HG03097 (cell line): Measurements from ENCODE around the gene HMGA1.
"Not testable (repeated sequence)": the region's sequence is repeated elsewhere in the genome, so short reads cannot be mapped to it uniquely, and the experiment has no call there.

Source experiments
- ATAC-seq: cut with Tn5 transposase; IDR thresholded peaks from one replicate; pipeline ENCODE4 v1.9.1; 2021; ENCODE audit not compliant: unreplicated experiment, low FRiP score

The HMGA1 gene

DNA sequence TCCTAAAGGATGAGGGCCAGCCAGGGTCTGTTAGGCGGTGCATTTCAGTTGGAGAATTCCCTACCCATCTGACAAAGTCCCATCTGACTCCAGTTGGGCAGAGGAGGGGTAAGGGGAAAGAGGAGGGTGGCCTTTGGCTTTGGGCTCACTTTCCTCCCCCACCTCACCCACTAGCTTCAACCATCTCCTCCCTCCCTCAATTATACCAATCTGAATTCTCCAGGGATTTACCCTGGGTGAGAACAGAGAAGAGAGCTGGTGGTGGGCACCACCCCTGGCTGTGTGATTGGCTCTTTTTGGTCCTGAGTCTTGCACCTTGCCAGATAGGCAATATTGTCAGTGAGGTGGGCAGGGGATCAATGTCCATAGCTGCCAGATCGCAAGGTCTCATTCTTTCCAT is 3.2 kb downstream of the HMGA1 start:
- ATAC-seq: no peak

DNA sequence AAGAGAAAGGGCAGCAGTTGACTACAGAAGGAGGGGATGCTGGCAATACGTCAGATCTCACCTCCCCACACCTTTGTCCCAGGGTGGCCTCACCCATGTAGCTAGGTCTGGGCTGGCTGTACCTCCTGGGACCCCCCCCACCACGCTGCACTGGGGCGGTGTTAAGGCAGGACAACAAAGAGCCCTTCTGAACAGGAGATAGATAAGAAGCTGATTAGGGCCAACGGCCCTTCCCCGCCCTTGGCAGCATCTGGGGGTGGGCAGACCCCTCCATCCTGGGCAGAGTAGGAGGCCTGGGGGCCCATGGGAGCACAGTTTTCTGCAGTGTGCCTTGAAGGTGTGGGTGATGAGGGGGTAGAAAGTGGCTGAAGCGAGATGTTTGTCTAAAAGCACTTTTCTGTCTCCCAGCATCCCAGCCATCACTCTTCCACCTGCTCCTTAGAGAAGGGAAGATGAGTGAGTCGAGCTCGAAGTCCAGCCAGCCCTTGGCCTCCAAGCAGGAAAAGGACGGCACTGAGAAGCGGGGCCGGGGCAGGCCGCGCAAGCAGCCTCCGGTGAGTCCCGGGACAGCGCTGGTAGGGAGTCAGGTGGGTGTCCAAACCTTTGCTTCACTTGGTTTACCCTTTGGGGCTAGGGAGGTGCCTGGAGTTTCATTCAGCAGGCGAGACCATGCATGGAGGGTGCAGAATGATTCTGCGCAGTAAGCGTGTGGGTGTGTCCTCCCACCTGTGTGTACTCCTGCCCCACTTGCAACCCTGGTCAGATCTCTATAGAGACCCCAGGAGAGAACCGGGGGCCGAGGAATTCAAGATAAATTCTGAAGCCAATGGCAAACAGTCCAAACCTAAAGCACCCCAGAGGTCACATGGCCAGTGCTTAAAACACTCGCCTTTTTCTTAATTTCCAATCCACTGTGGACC is 3.9 kb downstream of the HMGA1 start:
- no peak for ATAC-seq

DNA sequence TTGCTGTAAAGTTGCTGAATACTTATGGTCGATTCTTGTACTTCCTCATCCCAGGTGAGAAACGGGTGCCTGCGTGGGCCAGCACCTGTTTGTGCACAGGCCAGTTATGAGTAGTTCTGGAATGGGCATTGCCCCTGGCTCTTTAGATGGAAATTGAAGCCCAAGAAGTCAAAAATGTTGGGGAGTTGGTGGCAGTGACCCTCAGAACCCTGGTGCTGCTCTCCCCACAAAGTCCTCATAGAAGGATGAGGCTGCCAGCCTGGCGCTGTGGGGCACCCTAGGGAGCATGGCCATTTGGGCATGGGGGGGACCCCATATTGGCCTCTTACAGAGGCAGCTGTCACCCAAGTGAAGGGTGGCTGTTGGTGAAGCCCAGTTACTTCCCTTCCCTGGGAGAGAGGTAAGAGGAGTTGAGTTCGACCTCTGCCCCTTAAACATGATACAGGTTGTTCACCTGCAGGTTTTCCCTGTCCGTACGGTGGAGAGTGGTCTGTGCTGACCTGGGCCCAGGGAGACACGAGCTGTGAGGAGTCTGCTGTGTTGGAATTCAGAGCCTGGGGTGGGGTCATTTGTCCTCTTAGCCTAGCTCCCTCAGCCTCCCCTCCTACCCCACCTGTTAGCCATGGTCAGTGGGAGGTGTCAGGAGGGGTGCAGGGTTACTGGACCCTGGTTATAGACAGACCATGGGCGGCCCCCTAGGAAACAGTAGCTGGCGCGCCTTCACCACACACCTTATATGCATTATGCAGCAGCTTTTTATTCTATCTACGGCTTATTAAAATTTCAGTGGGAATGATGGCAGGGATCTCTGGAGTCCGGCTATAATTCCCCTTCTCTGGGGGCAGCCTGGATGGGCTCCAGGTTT is 4.9 kb downstream of the HMGA1 start:
- no peak for ATAC-seq

DNA sequence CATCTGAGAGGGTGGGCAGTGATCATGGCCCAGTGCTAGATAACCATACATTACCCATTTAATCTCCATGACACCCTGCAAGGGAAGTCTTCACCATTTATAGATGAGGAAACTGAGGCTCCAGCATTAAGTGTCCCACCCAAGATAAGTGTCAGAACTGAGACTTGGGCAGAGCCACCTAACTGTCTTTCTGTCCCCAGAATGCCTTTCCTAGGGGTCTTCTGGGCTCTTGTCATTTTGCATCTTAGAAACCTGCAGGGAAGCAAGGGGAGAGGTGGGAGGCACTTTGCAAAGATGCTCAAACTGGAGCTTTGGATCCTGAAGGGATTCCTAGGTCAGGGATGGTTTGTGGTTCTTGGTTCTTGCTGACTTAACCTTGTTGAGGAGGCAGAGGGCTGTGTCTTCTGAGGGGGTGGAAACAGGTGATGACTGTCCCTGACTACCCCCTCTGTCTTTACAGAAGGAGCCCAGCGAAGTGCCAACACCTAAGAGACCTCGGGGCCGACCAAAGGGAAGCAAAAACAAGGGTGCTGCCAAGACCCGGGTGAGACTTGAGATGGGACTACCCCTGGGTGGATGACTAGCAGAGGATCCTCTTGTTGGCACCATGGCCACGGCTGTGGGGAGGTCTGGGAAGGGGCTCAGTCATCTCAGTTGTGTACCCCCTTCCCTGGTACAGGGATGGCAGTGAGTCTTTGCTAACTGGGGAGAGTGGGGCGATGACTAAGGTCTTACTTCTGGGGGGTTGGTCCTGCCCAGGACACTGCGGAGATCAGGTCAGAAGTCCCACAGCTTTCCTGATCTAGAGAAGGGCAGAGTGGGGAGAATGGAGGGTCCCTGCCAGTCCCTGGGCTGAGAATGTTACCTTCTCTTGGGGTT is 5.8 kb downstream of the HMGA1 start:
- ATAC-seq: no peak

DNA sequence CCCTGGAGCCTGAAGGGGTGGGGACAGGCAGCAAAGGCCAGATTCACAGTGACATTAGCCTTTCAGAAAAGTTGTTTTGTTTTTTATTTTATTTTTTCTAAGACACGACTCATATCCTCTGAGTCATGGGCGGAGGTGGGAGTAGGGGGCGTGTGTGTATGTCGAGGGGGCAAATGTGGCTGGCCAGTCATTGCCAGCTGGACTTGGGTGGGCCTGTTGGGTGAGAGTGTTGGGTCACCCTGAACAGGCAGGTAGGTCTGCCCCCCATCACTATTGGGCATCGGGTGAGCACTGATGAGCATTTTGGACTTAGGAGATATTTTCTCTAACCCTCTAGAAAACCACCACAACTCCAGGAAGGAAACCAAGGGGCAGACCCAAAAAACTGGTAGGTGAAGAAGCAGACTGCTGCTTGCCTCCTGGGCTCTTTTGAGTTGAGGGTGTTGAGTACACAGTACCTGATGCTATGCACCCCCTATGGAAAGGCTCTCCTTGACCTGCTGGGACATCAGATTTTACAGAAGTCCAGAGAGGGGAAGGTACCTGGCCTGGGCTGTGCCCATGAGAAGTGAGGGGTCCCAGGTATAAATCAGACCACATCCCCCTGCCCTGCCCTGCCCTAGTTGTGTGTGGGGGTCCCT is 6.6 kb downstream of the HMGA1 start:
- ATAC-seq: no peak

DNA sequence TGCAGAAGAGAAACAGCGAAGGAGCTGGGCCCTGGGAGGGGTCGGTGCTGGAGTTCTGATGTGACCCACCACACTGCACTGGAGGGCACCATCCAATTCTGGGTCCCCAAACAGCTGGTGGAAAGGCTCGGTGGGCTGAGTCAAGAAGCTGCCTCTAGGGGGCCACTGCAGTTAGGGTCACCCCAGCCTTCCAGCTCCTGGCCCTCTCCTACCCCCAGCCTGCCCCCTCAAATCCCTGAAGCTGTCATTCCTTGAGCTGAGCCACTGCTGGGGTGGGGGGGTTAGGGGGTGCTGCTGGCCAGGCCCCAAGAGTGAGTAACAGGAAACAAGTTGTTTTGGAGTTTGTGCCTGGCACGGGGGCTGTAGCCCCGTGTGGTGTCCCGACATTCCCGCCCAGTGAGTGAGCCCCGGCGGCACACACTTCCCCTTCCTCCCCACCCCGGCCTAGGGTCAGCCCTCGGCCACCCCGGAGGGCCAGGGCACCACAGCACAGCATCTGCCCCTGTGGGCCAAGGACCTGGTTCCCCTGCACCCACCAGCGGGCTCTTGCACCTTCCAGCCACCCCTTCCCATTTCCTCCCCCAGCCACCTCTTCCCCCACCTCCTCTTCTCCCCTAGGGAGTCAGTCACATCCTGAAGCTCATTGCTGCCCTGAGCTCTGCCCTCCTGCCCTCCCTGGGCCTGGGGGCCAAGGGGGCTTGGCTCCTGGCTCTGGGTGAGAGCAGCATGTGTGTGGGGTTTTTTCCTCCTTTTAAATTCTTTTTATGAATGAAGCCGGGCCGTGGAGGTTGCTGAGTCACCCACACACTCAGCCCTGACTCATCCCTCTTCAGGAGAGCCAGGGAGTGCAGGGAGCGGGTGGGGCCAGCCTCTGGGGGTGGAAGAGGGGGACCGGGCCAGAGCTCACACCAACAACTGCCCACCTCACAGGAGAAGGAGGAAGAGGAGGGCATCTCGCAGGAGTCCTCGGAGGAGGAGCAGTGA is 7.5 kb downstream of the HMGA1 start:
- no peak for ATAC-seq

DNA sequence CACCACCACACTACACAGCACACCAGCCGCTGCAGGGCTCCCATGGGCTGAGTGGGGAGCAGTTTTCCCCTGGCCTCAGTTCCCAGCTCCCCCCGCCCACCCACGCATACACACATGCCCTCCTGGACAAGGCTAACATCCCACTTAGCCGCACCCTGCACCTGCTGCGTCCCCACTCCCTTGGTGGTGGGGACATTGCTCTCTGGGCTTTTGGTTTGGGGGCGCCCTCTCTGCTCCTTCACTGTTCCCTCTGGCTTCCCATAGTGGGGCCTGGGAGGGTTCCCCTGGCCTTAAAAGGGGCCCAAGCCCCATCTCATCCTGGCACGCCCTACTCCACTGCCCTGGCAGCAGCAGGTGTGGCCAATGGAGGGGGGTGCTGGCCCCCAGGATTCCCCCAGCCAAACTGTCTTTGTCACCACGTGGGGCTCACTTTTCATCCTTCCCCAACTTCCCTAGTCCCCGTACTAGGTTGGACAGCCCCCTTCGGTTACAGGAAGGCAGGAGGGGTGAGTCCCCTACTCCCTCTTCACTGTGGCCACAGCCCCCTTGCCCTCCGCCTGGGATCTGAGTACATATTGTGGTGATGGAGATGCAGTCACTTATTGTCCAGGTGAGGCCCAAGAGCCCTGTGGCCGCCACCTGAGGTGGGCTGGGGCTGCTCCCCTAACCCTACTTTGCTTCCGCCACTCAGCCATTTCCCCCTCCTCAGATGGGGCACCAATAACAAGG is 8.5 kb downstream of the HMGA1 start:
- not testable (repeated sequence) for ATAC-seq

DNA sequence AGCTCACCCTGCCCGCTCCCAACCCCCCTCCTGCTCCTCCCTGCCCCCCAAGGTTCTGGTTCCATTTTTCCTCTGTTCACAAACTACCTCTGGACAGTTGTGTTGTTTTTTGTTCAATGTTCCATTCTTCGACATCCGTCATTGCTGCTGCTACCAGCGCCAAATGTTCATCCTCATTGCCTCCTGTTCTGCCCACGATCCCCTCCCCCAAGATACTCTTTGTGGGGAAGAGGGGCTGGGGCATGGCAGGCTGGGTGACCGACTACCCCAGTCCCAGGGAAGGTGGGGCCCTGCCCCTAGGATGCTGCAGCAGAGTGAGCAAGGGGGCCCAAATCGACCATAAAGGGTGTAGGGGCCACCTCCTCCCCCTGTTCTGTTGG is 9.1 kb downstream of the HMGA1 start:
- ATAC-seq: not testable (repeated sequence)

DNA sequence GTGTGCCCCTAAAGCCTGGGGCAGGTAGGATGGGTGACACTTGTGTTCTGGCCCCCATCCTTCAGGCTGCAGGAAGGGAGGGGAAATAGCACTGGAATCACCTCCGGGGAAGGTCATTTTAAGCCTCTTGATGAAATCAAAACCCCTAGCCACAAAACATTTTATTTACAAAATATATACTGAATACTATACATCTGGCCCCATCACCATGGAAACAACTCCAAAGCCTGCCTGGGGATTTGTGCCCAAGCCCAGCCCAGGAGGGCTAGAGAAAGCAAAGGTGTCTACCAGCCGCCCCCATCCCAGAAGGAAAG is 9.5 kb downstream of the HMGA1 start:
- no peak for ATAC-seq

DNA sequence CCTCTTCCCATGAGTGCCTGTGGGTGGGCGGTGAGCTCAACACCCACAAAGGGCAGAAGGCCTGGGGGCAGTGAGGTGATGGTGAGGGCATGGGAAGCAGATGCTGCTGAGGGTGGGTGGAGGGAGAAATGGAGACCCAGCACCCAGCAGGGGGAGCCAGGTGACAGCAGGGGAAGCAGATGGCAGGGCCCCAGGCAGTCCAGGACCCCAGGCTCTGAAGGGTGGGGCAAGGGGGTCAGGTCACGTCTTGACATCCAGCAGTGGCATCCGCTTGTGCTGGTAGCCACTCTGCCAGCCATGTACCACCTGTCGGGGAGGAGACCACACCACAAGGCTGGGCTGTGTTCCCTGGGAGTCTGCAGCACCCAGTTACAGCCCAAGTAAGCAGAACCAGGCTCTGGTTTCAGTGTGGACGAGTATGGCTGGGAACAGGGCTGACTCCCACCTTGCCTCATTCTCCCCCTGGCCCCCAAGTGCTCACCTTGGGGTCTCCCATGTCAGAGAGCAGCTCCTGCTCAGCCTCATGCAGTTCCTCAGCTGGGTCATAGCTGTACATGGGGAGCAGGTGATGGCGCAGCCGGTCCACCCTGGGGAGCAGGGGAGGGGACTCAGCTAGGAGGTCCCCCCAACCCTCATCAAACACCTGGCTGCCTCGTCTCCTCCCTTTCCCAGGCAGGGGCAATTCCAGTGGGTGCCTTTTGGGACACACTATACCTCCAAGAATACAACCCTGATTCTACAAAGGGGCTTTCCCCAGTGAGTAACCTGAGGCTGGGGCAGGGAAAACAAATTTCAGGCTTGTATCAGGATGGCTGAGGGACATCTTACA is 10.1 kb downstream of the HMGA1 start:
- no peak for ATAC-seq

DNA sequence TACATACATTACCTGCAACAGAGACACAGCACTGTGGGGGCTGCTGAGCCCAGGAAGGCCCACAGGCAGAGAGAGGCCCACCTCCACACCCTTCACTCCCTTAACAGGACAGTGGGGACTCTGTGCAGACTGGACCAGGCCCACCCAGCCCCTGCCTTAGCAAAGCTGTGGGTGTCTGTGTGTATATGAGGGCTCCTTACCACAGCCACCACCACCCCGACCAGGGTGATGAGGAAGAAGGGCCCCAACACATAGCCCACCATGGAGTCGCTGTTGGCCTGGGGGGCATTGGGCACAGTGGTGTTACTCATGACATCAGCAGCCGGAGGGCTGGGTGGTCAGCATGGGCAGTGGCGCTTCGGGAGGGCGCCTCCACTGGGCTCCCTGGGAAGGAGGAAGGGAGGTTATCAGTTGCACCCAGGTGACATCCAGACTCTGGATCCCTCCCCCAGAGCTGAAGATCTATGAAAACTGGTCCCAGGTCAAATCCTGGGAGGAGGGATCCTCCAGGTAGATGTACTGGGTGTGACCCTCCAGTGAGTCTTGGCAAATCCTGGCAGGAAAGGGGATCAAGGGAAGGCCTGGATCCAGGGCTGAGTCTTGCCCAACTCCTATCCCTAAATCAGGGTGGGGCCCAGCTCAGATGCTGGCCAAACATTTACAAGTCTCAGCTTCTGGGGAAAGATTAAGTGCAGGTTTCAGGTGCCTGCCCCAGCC is 11.0 kb downstream of the HMGA1 start:
- no peak for ATAC-seq

DNA sequence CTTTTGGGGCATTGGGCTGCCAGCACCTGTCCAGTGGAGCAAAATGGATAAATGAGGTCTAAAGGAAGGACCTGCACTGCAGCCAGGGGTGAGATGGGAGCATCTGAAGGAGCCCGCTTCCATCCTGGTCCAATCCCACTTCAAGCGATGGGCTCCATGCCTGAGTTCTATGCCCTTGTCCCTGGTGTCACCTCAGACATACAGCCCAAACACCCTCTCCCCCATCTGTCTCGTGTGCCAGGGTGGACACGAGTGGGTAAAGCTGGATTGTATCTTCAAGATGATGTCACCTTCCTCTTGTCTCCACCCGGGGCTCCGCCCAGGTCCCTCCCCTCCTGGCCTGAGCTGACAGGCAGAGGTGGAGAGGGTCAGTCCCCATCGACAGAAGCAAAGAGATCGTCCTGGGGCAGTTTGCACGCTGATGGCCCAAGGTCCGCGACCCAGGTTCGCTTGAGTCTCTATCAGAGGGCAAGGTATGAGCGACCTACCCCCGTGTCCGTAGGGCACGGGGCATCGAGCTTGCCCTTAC is 11.6 kb downstream of the HMGA1 start:
- peak; percentile 18 for ATAC-seq

DNA sequence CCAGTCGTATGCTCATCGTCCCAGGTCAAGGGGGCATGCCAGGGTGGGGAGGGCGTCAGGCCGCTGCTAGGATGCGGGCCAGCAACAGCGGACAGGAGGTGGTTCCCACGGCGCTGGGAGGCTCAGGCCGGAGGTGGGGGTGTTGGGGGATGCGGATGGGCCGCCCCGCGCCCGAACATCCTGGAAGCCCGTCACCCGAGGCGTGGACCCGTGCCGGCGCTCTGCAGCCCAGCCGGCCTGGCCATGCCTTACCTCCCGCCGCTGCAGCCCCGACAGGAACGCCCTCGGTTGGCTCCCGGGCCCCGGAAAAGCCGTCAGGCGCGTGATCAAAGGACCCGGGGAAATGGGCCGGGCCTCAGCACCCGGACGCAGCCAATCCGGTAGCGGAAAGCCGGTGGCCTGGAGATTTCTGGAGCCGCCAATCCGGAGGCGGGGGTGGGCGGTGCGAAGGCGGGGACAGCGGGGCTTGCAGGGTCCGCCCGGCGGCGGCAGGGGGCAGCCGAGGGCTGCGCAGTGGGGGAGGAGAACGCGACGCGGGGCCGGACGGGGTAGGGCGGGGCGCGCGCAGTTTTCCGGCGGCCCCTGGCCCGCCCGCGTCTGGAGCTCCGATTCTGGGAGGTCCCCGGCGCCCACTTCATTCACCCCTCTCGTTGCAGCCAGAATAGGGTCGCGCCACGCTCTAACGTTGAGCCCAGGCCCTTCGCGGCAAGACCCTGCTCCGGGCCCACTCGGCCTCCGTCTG is 12.2 kb downstream of the HMGA1 start, which contains the start of gene SMIM29:
SMIM29 (minus strand) TSS at position 280 of the 742 bp plus-strand sequence. CDS start 1,215 bp downstream, outside the sequence.
- peak; percentile 82 for ATAC-seq

DNA sequence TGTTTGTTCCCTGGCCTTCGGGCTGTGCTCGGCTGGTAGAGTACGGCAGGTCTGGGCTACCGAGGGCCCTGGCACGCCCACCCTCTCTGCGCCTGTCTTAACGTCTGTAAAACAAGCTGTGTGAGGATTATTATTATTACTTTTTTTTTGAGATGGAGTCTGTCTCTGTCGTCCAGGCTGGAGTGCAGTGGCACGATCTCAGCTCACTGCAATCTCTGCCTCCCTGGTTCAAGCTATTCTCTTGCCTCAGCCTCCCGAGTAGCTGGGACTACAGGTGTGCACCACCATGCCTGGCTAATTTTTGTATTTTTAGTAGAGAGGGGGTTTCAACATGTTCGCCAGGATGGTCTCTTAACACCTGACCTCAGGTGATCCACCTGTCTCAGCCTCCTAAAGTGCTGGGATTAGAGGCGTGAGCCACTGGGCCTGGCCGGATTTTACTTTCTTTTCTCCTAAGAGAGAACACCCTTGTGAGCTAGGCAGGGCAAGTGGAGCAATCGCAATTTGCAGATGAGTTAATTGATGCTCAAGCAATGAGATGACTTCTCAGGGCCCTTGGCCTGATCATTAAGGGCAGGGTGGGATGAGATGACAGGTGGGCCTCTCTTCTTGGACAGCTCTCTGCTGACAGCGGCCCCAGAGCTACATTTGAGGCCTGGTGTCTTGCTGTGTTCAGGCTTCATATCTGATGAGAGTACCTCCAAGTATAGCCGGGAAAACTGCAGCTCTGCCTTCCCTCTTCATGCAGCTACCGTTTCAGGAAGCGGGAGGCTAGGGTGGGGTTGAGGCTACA is 13.0 kb downstream of the HMGA1 start:
- no peak for ATAC-seq

DNA sequence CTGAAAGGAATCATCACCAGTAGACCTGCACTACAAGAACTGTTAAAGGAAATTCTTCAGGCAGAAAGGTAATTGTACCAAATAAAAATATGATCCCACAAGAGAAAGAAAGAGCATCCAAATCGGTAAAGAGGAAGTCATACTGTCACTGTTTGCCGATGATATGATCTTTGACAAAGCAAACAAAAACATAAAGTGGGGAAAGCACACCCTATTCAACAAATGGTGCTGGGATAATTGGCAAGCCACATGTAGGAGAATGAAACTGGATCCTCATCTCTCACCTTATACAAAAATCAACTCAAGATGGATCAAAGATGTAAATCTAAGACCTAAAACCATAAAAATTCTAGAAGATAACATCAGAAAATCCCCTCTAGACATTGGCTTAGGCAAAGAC is 15.7 kb downstream of the HMGA1 start:
- ATAC-seq: not testable (repeated sequence)
